Ascending aorta (tissue), 2 donors: Measurements from ENCODE around the gene TRPM3. TPM values are rescaled to one million over a fixed set of nuclear protein-coding genes. Genes with fewer than 3 reads are reported as not detected.

ENCODE experiments used
- DNase-seq, 2 donors: peaks; one replicate each; pipeline ENCODE4 v3.0.0-alpha.2; 2019; ENCODE audit warnings: low spot score in 2 of 2
- H3K27ac ChIP-seq, 2 donors: fragments of 200-600 bp; sonication (generic); one replicate each; pipeline ENCODE4 v1.5.1; 2016 to 2017; ENCODE audit warnings: mild to moderate bottlenecking in 1 of 2
- H3K27me3 ChIP-seq: fragments of 200-600 bp; sonication (generic); one replicate; pipeline ENCODE4 v1.5.1; 2017
- H3K36me3 ChIP-seq, 2 donors: fragments of 200-600 bp; sonication (generic); one replicate each; pipeline ENCODE4 v1.5.1; 2016
- H3K4me1 ChIP-seq, 2 donors: fragments of 200-600 bp; sonication (generic); one replicate each; pipeline ENCODE4 v1.5.1; 2016 to 2017; ENCODE audit warnings: mild to moderate bottlenecking in 1 of 2
- H3K4me3 ChIP-seq, 2 donors: fragments of 200-600 bp; sonication (generic); one replicate each; pipeline ENCODE4 v1.5.1; 2016 to 2017; ENCODE audit warnings: mild to moderate bottlenecking in 1 of 2
- H3K9me3 ChIP-seq, 2 donors: fragments of 200-600 bp; sonication (generic); one replicate each; pipeline ENCODE4 v1.5.1; 2016
- CTCF ChIP-seq, 3 experiments: fragments of 200-600 bp in 2 of 3; fragments of 450-650 bp in 1 of 3; sonication (generic) in 2 of 3; IDR thresholded peaks; one replicate each; pipeline ENCODE4 v1.5.1; 2016 to 2019; ENCODE audit warnings: antibody characterized with exemption in 3 of 3, mild to moderate bottlenecking in 1 of 3, moderate library complexity in 1 of 3
- intact Hi-C: fragments of 100-400 bp; cut with DNase I; formaldehyde crosslinking; loops from one replicate; pipeline ENCODE4 v1.15.1; 2023
- total RNA-seq: library from RNA; depleted of rRNA; stranded (reverse); fragments of >200 nt; gene quantifications from one replicate; pipeline ENCODE4 v1.1.0, GENCODE V29; 2016

Gene TRPM3
- total RNA-seq, 1 donor from 2014 or later = 3.3 TPM

GRCh38 chr9:70941191-70941590 lies 180.2 kb downstream of the TRPM3 start:
- no peak for DNase-seq
- TF ChIP-seq CTCF (IDR thresholded peaks at IDR 0.05) = no peak
- H3K4me1 ChIP-seq = no peaks in the 10 kb centered on the region
- no peaks in the 10 kb centered on the region for H3K27me3 ChIP-seq
- no peak overlapping the region for H3K4me3 ChIP-seq
- no peaks in the 10 kb centered on the region for H3K9me3 ChIP-seq
- no peaks in the 10 kb centered on the region for H3K36me3 ChIP-seq
- no peak overlapping the region for H3K27ac ChIP-seq
- intact Hi-C loops = no loop called here

DNA sequence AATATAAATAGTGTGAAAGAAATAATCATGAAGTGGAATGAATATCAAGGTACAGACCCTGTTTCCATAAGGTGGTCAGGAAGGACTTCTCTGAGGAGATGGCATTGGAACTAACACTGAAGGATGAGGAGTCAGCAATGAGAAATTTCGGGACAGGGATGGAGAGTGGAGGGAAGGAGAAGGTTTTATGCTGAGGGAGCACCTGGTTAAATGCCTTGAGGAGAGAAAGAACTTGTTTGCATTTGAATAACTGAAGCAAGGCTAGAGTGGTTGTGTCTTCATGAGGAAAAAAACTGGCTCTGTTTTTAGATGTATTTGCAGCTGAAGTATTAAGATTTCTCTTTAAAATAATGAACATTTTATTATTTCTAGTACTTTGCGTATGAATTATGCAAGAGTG lies 180.8 kb downstream of the TRPM3 start:
- H3K27ac ChIP-seq = no peak overlapping the region
- no peaks in the 10 kb centered on the region for H3K9me3 ChIP-seq
- no peaks in the 10 kb centered on the region for H3K27me3 ChIP-seq
- intact Hi-C loops = no loop called here
- H3K4me3 ChIP-seq = no peak overlapping the region
- H3K4me1 ChIP-seq = no peaks in the 10 kb centered on the region
- no peak for TF ChIP-seq CTCF (IDR thresholded peaks at IDR 0.05)
- no peak for DNase-seq
- H3K36me3 ChIP-seq = no peaks in the 10 kb centered on the region

DNA sequence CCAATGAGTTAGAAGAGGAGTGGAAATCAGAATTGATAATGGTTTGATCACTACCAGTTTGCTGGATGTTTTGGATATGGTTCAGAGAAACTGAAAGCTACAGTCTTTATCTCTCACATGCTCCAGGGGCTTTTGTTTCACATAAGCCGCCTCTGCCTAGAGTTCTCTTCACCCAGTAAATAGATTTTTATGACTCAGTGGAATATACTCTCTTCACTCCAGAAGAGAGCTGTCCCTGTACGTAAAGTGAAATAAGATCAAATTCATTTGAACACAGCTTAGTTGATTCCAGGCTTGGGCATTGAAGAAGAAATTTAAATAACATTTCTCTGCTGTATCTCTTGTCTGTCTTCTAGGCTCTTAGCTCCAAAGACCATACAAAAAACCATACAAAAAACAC lies 184.9 kb downstream of the TRPM3 start:
- Histone ChIP-seq H3K9me3 (no peaks in the 10 kb centered on the region), H3K27ac (no peak overlapping the region), H3K36me3 (no peaks in the 10 kb centered on the region), H3K4me3 (no peak overlapping the region), H3K4me1 (peaks cover 0 to 5% of the 10 kb centered on the region in 2 donors), H3K27me3 (no peaks in the 10 kb centered on the region)
- DNase-seq = no peak
- no peak for TF ChIP-seq CTCF (IDR thresholded peaks at IDR 0.05)
- intact Hi-C loops = no loop called here

- Histone ChIP-seq H3K27ac (no peak overlapping the region), H3K36me3 (no peaks in the 10 kb centered on the region), H3K4me1 (peaks cover 0 to 5% of the 10 kb centered on the region in 2 donors), H3K27me3 (no peaks in the 10 kb centered on the region), H3K4me3 (no peak overlapping the region), H3K9me3 (no peaks in the 10 kb centered on the region)
- no peak for DNase-seq
- no peak for TF ChIP-seq CTCF (IDR thresholded peaks at IDR 0.05)
- intact Hi-C loops = no loop called here
These were observed 185.6 kb downstream of the TRPM3 start for GRCh38 chr9:70935856-70936255.

DNA sequence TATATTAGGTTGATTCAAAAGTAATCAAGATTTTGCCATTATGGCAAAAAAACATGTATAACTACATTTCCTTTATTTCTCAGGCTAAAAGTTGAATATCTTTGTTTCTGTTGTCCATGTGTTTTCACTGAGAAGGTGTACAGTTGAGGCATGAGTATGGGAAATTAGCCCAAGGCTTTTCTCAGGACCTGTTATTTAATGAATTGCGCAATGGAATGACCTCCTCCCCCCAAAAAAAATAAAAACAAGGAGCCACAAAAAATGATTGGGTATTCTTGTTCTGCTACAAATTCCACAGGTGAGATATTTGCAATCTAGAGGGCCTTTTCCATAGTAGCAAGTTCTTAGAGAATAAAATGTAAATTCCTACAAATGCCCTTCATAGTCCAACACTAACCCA lies 186.8 kb downstream of the TRPM3 start:
- H3K9me3 ChIP-seq = no peaks in the 10 kb centered on the region
- DNase-seq = no peak

More for the DNA sequence above, 186.8 kb downstream of the TRPM3 start:
- TF ChIP-seq CTCF (IDR thresholded peaks at IDR 0.05) = no peak
- Histone ChIP-seq H3K4me3 (no peak overlapping the region), H3K27ac (no peak overlapping the region), H3K4me1 (peaks cover 0 to 5% of the 10 kb centered on the region in 2 donors), H3K36me3 (no peaks in the 10 kb centered on the region), H3K27me3 (no peaks in the 10 kb centered on the region)
- intact Hi-C loops = no loop called here
